ENCODE data around the gene LPAR4.
"Not testable (repeated sequence)": the region's sequence is repeated elsewhere in the genome, so short reads cannot be mapped to it uniquely, and the experiment has no call there.

The LPAR4 gene

GRCh38 chrX:78759081-78759480 lies 11.6 kb downstream of the LPAR4 start:
- no peak for TF ChIP-seq POLR2AphosphoS5 (IDR thresholded peaks at IDR 0.05; ENCODE audit: low read depth, low read length)
- TF ChIP-seq TAF1 (IDR thresholded peaks at IDR 0.05; ENCODE audit: borderline replicate concordance, low read depth, low read length) = no peak
- TF ChIP-seq POLR2A (IDR thresholded peaks at IDR 0.05; ENCODE audit: low read depth, low read length) = no peak
- FAIRE-seq = no peak
- DNase-seq (ENCODE audit: insufficient read length) = no peak

DNA sequence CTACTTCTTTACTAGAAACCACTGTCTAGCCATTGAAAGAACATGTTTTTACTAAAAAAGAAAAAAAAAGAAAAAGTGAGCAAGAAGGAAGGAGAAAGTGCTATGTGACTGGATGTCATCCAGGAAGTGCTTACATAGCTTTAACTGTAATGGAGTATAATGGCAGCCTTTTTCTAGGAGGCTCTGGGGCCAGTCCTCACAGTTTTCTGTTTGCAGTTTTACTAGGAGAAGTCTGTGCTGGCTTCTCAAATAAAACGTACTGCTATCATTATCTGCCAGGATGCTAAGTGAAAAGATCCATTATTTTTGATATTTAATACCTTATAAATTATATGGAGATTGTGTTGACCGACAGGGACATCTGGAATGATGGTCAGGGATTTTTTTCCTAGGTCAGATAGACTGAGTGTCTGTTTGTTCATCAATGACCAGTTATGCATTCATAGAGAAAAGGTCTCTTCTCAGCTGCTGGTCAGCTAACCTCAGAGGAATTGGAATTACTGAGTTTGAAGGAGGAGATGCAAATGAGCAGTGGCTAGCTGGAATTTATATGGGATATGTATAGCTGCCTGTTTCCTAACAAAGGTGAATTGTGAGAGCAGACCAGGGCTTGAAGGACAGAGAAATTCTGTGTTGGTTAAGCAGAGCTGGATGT lies 21.7 kb downstream of the LPAR4 start:
- no peak for TF ChIP-seq POLR2A (IDR thresholded peaks at IDR 0.05; ENCODE audit: low read depth, low read length)
- no peak for TF ChIP-seq TAF1 (IDR thresholded peaks at IDR 0.05; ENCODE audit: borderline replicate concordance, low read depth, low read length)
- no peak for TF ChIP-seq POLR2AphosphoS5 (IDR thresholded peaks at IDR 0.05; ENCODE audit: low read depth, low read length)
- FAIRE-seq = no peak
- DNase-seq (ENCODE audit: insufficient read length) = no peak

DNA sequence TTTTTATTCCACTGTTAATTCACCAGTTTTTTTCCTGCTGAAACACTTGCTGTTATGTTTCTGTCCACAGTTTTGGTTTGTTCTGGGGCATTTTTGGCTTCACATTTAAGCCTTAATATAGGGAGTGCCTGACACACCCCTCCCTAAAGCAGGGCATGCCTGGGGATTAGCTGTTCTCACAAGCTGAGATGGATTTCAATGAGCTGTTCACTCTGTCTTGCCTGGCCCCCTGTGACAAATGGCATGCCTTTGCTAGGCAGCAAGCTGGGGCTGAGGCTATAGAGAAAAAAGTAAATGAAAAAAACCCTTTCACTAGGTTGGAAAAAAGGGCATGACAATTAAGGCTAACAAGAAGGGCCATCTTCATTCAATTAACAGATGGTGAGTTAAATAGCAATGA lies 22.4 kb downstream of the LPAR4 start:
- no peak for DNase-seq (ENCODE audit: insufficient read length)
- FAIRE-seq = no peak
- TF ChIP-seq POLR2A (IDR thresholded peaks at IDR 0.05; ENCODE audit: low read depth, low read length) = no peak
- no peak for TF ChIP-seq TAF1 (IDR thresholded peaks at IDR 0.05; ENCODE audit: borderline replicate concordance, low read depth, low read length)
- no peak for TF ChIP-seq POLR2AphosphoS5 (IDR thresholded peaks at IDR 0.05; ENCODE audit: low read depth, low read length)

GRCh38 chrX:78796916-78797315 lies 49.4 kb downstream of the LPAR4 start:
- DNase-seq (ENCODE audit: insufficient read length) (no peak), FAIRE-seq (no peak)
- TF ChIP-seq POLR2A (IDR thresholded peaks at IDR 0.05; ENCODE audit: low read depth, low read length) = no peak
- TF ChIP-seq TAF1 (IDR thresholded peaks at IDR 0.05; ENCODE audit: borderline replicate concordance, low read depth, low read length) = no peak
- TF ChIP-seq POLR2AphosphoS5 (IDR thresholded peaks at IDR 0.05; ENCODE audit: low read depth, low read length) = no peak

GRCh38 chrX:78800114-78800513 lies 52.6 kb downstream of the LPAR4 start:
- DNase-seq (ENCODE audit: insufficient read length) (no peak), FAIRE-seq (no peak)
- TF ChIP-seq POLR2AphosphoS5 (IDR thresholded peaks at IDR 0.05; ENCODE audit: low read depth, low read length) = no peak
- no peak for TF ChIP-seq TAF1 (IDR thresholded peaks at IDR 0.05; ENCODE audit: borderline replicate concordance, low read depth, low read length)
- no peak for TF ChIP-seq POLR2A (IDR thresholded peaks at IDR 0.05; ENCODE audit: low read depth, low read length)

- DNase-seq (ENCODE audit: insufficient read length) (no peak), FAIRE-seq (no peak)
- no peak for TF ChIP-seq TAF1 (IDR thresholded peaks at IDR 0.05; ENCODE audit: borderline replicate concordance, low read depth, low read length)
- TF ChIP-seq POLR2A (IDR thresholded peaks at IDR 0.05; ENCODE audit: low read depth, low read length) = no peak
- TF ChIP-seq POLR2AphosphoS5 (IDR thresholded peaks at IDR 0.05; ENCODE audit: low read depth, low read length) = no peak
Observed at GRCh38 chrX:78800694-78801093, 53.2 kb downstream of the LPAR4 start.

- no peak for DNase-seq (ENCODE audit: insufficient read length)
- TF ChIP-seq TAF1 (IDR thresholded peaks at IDR 0.05; ENCODE audit: borderline replicate concordance, low read depth, low read length) = no peak
- TF ChIP-seq POLR2AphosphoS5 (IDR thresholded peaks at IDR 0.05; ENCODE audit: low read depth, low read length) = no peak
- TF ChIP-seq POLR2A (IDR thresholded peaks at IDR 0.05; ENCODE audit: low read depth, low read length) = no peak
- no peak for FAIRE-seq
Observed at GRCh38 chrX:78801522-78801921, 54.0 kb downstream of the LPAR4 start.

DNA sequence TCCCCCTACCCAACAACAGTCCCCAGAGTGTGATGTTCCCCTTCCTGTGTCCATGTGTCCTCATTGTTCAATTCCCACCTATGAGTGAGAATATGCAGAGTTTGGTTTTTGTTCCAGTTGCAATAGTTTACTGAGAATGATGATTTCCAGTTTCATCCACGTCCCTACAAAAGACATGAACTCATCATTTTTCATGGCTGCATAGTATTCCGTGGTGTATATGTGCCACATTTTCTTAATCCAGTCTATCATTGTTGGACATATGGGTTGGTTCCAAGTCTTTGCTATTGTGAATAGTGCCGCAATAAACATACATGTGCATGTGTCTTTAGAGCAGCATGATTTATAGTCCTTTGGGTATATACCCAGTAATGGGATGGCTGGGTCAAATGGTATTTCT lies 55.0 kb downstream of the LPAR4 start:
- DNase-seq (ENCODE audit: insufficient read length); FAIRE-seq: not testable (repeated sequence)

Measured in GM12892 (cell line).